Stomach (tissue), 9 donors: Measurements from ENCODE around the gene KDM5A. TPM values are rescaled to one million over a fixed set of nuclear protein-coding genes. Genes with fewer than 3 reads are reported as not detected.

ENCODE experiments used
- DNase-seq, 2 donors: peaks; one replicate each; pipeline versions ENCODE4 v3.0.0 to v3.0.0-alpha.2; 2013 to 2019
- H3K27ac ChIP-seq, 5 donors: fragments of 200-600 bp in 4 of 5; sonication (generic) in 4 of 5; one replicate each; pipeline ENCODE4 v1.5.1; 2013 to 2019; ENCODE audit warnings: mild to moderate bottlenecking in 1 of 5, moderate library complexity in 1 of 5
- H3K27me3 ChIP-seq, 3 donors: fragments of 200-600 bp; sonication (generic); one replicate each; pipeline ENCODE4 v1.5.1; 2017 to 2019; ENCODE audit warnings: mixed run types in 1 of 3
- H3K36me3 ChIP-seq, 4 donors: fragments of 200-600 bp; sonication (generic); 1 replicate in 3 of 4; 2 replicates in 1 of 4; pipeline ENCODE4 v1.5.1; 2016 to 2019
- H3K4me1 ChIP-seq, 4 donors: fragments of 200-600 bp; sonication (generic); one replicate each; pipeline ENCODE4 v1.5.1; 2016 to 2019
- H3K4me3 ChIP-seq, 4 donors: fragments of 200-600 bp; sonication (generic) in 3 of 4; one replicate each; pipeline ENCODE4 v1.5.1; 2016 to 2019; ENCODE audit warnings: mild to moderate bottlenecking in 1 of 4
- H3K9me3 ChIP-seq, 4 donors: fragments of 200-600 bp; sonication (generic); one replicate each; pipeline ENCODE4 v1.5.1; 2016 to 2019
- EP300 ChIP-seq: sonication (generic); formaldehyde crosslinking; IDR thresholded peaks from one replicate; pipeline ENCODE4 v1.6.1; 2017; ENCODE audit warnings: antibody characterized with exemption
- POLR2A ChIP-seq, 4 donors: fragments of 450-650 bp; IDR thresholded peaks; one replicate each; pipeline ENCODE4 v1.6.1; 2016; ENCODE audit warnings: antibody characterized with exemption in 4 of 4, control low read depth in 2 of 4, mild to moderate bottlenecking in 1 of 4, moderate library complexity in 1 of 4
- POLR2AphosphoS5 ChIP-seq, 3 donors: sonication (generic); formaldehyde crosslinking; IDR thresholded peaks; one replicate each; pipeline ENCODE4 v1.6.1; 2016; ENCODE audit warnings: antibody characterized with exemption in 3 of 3
- WGBS, 5 donors: extraction: QIAGEN DNeasy Blood & Tissue Kit in 3 of 5; methylation state at CpG; one replicate each; pipeline versions ENCODE4 v1.1.5 to v1.1.7; 2013 to 2018; 5-methylcytosine and 5-hydroxymethylcytosine counted together
- intact Hi-C: fragments of 100-400 bp; cut with DNase I; formaldehyde crosslinking; loops from one replicate; pipeline ENCODE4 v1.15.1; 2023; ENCODE audit warnings: low total_unique reads
- polyA plus RNA-seq, 3 donors: library from polyadenylated mRNA; stranded (reverse); fragments of 200-250 nt; gene quantifications; one replicate each; pipeline ENCODE4 v1.2.3, GENCODE V29; 2013
- total RNA-seq, 5 donors: library from RNA; depleted of rRNA; stranded (reverse); fragments of >200 nt; gene quantifications; one replicate each; pipeline versions ENCODE4 v1.1.0 to v1.2.3, GENCODE V29; 2014 to 2016
- TF ChIP-seq, protein P1 (sequence below), 7 experiments: fragments of 450-650 bp in 4 of 7; fragments of 200-600 bp in 3 of 7; sonication (generic) in 3 of 7; IDR thresholded peaks; one replicate each; pipeline ENCODE4 v1.5.1; 2016 to 2019; ENCODE audit warnings: antibody characterized with exemption in 7 of 7, control low read depth in 2 of 7, mild to moderate bottlenecking in 1 of 7
- donor health status: healthy with polysubstance abuse.
- donor health status: Bipolar disorder and iron deficiency.
- donor health status: healthy.

Gene KDM5A
- total and polyA plus RNA-seq, 8 donors = 3.2 to 178 (median 67.5) TPM

DNA sequence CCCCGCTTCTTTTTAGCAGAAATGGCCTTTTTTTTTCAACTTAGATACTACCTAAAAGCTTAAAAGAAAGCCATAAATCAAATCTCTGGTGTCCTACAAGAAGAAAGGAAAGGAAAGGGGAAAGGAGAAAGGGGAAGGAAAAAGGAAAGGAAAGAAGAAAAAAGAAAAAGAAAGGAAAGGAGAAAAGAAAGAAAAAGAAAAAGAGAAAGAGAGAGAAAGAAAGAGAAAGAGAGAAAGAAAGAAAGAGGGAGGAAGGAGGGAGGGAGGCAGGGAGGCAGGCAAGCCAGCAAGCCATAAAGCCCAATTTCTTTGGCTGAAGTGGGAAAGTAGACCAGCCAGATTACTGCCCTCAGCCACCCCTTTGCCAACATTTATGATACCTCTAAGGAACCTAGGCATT, 94.0 kb downstream of the KDM5A start:
- peaks cover 54 to 95% (median 89%) of the 10 kb centered on the region in 4 donors for H3K36me3 ChIP-seq
- H3K27ac ChIP-seq = no peak overlapping the region
- H3K9me3 ChIP-seq = no peaks in the 10 kb centered on the region
- TF ChIP-seq, protein P1, sequence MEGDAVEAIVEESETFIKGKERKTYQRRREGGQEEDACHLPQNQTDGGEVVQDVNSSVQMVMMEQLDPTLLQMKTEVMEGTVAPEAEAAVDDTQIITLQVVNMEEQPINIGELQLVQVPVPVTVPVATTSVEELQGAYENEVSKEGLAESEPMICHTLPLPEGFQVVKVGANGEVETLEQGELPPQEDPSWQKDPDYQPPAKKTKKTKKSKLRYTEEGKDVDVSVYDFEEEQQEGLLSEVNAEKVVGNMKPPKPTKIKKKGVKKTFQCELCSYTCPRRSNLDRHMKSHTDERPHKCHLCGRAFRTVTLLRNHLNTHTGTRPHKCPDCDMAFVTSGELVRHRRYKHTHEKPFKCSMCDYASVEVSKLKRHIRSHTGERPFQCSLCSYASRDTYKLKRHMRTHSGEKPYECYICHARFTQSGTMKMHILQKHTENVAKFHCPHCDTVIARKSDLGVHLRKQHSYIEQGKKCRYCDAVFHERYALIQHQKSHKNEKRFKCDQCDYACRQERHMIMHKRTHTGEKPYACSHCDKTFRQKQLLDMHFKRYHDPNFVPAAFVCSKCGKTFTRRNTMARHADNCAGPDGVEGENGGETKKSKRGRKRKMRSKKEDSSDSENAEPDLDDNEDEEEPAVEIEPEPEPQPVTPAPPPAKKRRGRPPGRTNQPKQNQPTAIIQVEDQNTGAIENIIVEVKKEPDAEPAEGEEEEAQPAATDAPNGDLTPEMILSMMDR (IDR thresholded peaks at IDR 0.05) = no peak
- TF ChIP-seq EP300 = no peak
- TF ChIP-seq POLR2A (IDR thresholded peaks at IDR 0.05) = no peak
- no peak for TF ChIP-seq POLR2AphosphoS5 (IDR thresholded peaks at IDR 0.05)
- WGBS, 5 donors = 95 to 100% (median 96%) methylated on average over 1 of the region's 1 CpG
- H3K4me1 ChIP-seq = no peaks in the 10 kb centered on the region
- intact Hi-C loops = no loop called here
- H3K4me3 ChIP-seq = no peak overlapping the region
- DNase-seq = no peak
- H3K27me3 ChIP-seq = no peaks in the 10 kb centered on the region

DNA sequence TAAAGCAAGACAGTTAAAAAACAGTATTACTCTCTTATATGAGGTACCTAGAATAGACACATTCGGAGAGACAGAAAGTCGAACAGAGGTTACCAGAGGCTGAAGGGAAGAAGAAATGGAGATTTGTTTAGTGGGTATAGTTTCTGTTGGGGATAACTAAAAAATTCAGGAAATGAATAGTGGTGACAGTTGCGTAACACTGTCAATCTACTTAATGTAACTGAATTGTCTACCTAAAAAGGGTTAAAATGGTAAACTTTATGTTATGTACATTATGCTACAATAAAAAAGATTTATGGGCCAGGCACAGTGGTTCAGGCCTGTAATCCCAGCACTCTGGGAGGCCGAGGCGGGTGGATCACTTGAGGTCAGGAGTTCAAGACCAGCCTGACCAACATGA, 95.9 kb downstream of the KDM5A start:
- Histone ChIP-seq H3K27ac (no peak overlapping the region), H3K36me3 (peaks cover 51 to 84% (median 79%) of the 10 kb centered on the region in 4 donors), H3K9me3 (no peaks in the 10 kb centered on the region), H3K4me3 (no peak overlapping the region), H3K27me3 (no peaks in the 10 kb centered on the region), H3K4me1 (peaks cover 0 to 14% (median 3%) of the 10 kb centered on the region in 4 donors)
- WGBS, 5 donors = 90 to 96% (median 94%) methylated on average over 5 of the region's 5 CpGs
- intact Hi-C loops = no loop called here
- TF ChIP-seq POLR2AphosphoS5 (IDR thresholded peaks at IDR 0.05) = no peak
- TF ChIP-seq EP300 = no peak
- no peak for TF ChIP-seq POLR2A (IDR thresholded peaks at IDR 0.05)
- TF ChIP-seq, protein P1 (IDR thresholded peaks at IDR 0.05) = no peak
- DNase-seq = no peak

DNA sequence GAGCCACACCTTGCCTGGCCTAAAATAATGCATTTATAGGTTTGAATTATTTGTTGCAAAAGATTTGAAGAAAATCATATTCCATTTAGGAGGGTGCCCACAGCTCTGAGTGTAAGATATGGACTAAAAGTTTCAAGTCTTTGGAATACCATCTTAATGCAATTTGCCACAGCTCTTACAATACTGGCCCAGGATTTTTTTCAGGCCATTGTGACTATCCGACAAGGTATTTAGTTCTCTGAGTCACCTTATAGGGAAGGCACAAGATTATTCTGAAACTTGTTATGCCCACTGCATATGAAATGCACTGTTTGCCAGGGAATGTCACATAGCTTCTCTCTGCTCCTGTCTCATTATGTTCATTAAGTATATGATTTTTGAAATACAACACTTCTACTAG, 96.9 kb downstream of the KDM5A start:
- Histone ChIP-seq H3K9me3 (no peaks in the 10 kb centered on the region), H3K27me3 (no peaks in the 10 kb centered on the region), H3K36me3 (peaks cover 43 to 81% (median 70%) of the 10 kb centered on the region in 4 donors), H3K27ac (no peak overlapping the region), H3K4me3 (no peak overlapping the region), H3K4me1 (peaks cover 0 to 14% (median 3%) of the 10 kb centered on the region in 4 donors)
- 95 to 100% (median 98%) methylated on average over 1 of the region's 1 CpG for WGBS, 5 donors
- TF ChIP-seq POLR2A (IDR thresholded peaks at IDR 0.05) (no peak), EP300 (no peak), POLR2AphosphoS5 (IDR thresholded peaks at IDR 0.05) (no peak)
- TF ChIP-seq, protein P1 (IDR thresholded peaks at IDR 0.05) = no peak
- intact Hi-C loops = no loop called here
- no peak for DNase-seq

DNA sequence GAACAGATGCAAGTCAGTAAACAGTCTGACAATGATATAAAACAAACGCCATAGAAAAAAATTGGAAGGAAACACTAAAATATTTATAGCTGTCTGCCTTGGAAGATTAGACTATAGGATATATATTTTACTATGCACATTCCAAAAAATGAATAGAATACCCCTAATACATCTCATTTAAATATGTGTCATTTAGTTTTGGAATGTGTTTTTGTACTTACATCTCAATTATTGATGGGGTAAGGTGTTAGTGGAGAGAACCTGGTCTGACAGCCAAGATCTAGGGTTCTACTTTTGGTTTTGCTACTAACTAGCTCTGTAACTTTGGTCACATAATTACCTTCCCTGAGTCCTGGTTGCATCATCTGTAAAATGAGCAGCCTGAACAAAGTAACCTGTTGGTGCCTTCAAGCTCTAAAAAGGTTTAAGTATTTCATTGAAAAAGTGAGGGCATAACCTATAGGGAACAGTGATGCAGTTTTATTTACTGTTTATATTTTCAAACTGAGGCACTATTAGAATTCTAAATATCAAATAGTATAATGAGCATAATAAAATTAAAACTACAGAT, 97.9 kb downstream of the KDM5A start:
- H3K4me3 ChIP-seq = no peak overlapping the region
- TF ChIP-seq EP300 (no peak), POLR2A (IDR thresholded peaks at IDR 0.05) (no peak), POLR2AphosphoS5 (IDR thresholded peaks at IDR 0.05) (no peak)
- TF ChIP-seq, protein P1 (IDR thresholded peaks at IDR 0.05) = no peak
- peaks cover 43 to 81% (median 64%) of the 10 kb centered on the region in 4 donors for H3K36me3 ChIP-seq
- H3K27ac ChIP-seq = no peak overlapping the region
- intact Hi-C loops = no loop called here
- peaks cover 0 to 14% (median 3%) of the 10 kb centered on the region in 4 donors for H3K4me1 ChIP-seq
- DNase-seq = no peak
- H3K27me3 ChIP-seq = no peaks in the 10 kb centered on the region
- WGBS, 5 donors = 61 to 81% (median 75%) methylated on average over 1 of the region's 1 CpG
- H3K9me3 ChIP-seq = no peaks in the 10 kb centered on the region
